ENCODE data around the gene KLHL6. TPM values are rescaled to one million over a fixed set of nuclear protein-coding genes. Genes with fewer than 3 reads are reported as not detected.

KLHL6 gene
- total and polyA plus RNA-seq, 5 donors, result 1.1 to 1.7 (median 1.5) TPM

GRCh38 chr3:183460081-183461055 lies 95.1 kb downstream of the KLHL6 start:
- H3K27me3 ChIP-seq (ENCODE audit: control insufficient read depth, insufficient read depth), result no peaks in the 10 kb centered on the region
- no peaks in the 10 kb centered on the region for H3K4me1 ChIP-seq (ENCODE audit: control insufficient read depth, insufficient read depth, low read length)
- 87% methylated on average over 7 of the region's 7 CpGs for WGBS
- no peaks in the 10 kb centered on the region for H3K9me3 ChIP-seq (ENCODE audit: control insufficient read depth, low read length)
- intact Hi-C loops (cut with DNase I), result loop anchor here in 1 of 4 donors (10.0 kb wide), 2 partner anchors 124 to 304 kb away; no protein-coding TSS in a partner anchor
- H3K27ac ChIP-seq (ENCODE audit: low read length), result no peak overlapping the region
- no peak overlapping the region for H3K4me3 ChIP-seq (ENCODE audit: low read length)
- DNase-seq, result no peak
- ATAC-seq, result no peak

DNA sequence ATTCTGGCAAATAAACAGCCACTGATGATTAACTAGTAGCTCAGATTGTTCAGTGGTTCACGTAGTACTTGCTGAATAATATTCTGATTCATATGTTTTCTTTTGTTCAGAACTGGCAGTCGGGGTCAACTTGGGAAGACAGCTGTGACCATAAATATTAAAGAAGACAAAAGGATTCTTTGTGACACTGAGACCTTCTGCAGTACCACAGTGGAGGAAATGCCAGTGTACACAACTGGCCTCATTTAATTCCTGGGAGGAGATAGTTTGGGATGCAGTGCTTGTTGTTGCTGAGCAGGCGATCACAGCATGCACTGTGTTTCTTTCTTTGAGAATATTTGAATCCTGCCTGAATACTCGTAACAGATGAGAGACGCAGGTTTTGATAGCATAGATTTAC lies 100.4 kb downstream of the KLHL6 start:
- Histone ChIP-seq H3K4me3 (ENCODE audit: low read length) (no peak overlapping the region), H3K4me1 (ENCODE audit: control insufficient read depth, insufficient read depth, low read length) (no peaks in the 10 kb centered on the region), H3K27ac (ENCODE audit: low read length) (no peak overlapping the region), H3K9me3 (ENCODE audit: control insufficient read depth, low read length) (no peaks in the 10 kb centered on the region), H3K27me3 (ENCODE audit: control insufficient read depth, insufficient read depth) (no peaks in the 10 kb centered on the region)
- WGBS, result 87% methylated on average over 5 of the region's 5 CpGs
- DNase-seq (no peak), ATAC-seq (no peak)
- intact Hi-C loops (cut with DNase I), result no loop called here

DNA sequence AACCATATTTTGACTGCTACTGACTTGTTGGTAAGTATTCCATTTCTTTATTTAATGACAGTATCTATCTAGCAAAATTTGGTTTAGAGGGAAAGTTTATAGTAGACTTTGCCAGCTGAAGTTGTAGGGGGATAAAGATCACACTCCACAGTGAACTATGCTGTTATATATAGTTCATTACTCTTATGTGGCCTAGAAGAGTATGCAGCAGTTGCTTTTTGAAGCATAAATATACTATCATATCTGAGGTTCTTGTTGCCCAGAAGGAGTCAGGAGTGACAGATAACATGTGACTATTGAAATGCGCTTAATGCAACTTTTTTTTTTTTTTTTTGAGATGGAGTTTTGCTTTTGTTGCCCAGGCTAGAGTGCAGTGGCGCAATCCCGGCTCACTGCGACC lies 101.4 kb downstream of the KLHL6 start:
- no peak for DNase-seq
- Histone ChIP-seq H3K27ac (ENCODE audit: low read length) (no peak overlapping the region), H3K9me3 (ENCODE audit: control insufficient read depth, low read length) (no peaks in the 10 kb centered on the region), H3K4me3 (ENCODE audit: low read length) (no peak overlapping the region), H3K27me3 (ENCODE audit: control insufficient read depth, insufficient read depth) (no peaks in the 10 kb centered on the region), H3K4me1 (ENCODE audit: control insufficient read depth, insufficient read depth, low read length) (no peaks in the 10 kb centered on the region)
- ATAC-seq, result no peak
- 87% methylated on average over 4 of the region's 4 CpGs for WGBS
- intact Hi-C loops (cut with DNase I), result no loop called here

DNA sequence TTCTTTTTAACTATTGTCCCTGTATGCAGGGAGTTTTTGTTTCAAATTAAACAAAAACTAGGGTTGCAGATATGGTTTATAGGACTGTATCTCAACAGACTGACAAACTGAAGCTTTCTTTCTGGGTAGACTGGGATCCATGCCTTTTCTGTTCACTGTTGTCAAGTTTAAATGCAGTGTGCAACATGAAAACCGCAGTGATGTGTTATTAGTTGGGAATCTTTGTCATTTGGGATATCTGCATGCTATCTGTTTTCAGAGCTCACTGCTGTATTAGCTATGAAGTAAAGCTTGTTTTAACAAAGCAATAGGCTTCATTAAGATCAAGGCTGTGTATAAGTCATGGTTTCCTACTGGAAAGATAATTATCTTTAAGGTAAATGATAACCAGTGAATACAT lies 105.7 kb downstream of the KLHL6 start:
- no peak for ATAC-seq
- H3K27ac ChIP-seq (ENCODE audit: low read length), result no peak overlapping the region
- H3K4me3 ChIP-seq (ENCODE audit: low read length), result peak overlapping the region; percentile 1
- WGBS, result 47% methylated on average over 1 of the region's 1 CpG
- intact Hi-C loops (cut with DNase I), result no loop called here
- H3K9me3 ChIP-seq (ENCODE audit: control insufficient read depth, low read length), result no peaks in the 10 kb centered on the region
- DNase-seq, result no peak
- no peaks in the 10 kb centered on the region for H3K27me3 ChIP-seq (ENCODE audit: control insufficient read depth, insufficient read depth)
- no peaks in the 10 kb centered on the region for H3K4me1 ChIP-seq (ENCODE audit: control insufficient read depth, insufficient read depth, low read length)

DNA sequence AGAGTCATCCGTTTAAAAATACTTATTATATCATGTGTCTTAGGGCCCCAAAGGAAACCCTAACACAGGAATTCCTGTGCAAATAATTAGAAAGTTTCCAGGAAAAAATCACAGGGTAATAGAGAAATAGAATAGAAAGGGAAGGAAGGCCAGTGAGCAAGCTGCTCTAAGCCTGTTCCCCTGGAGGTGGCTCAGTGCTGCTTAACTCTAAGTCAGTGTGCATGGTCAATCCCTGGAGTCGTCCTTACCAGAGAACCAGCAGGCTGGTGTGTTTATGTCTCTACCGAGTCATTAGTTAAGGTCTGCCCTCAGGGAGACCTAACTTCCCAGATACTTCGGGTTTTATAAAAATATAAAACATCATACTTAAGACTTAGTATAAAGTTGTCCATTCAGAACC lies 106.1 kb downstream of the KLHL6 start:
- Histone ChIP-seq H3K4me3 (ENCODE audit: low read length) (peak overlapping the region; percentile 1), H3K4me1 (ENCODE audit: control insufficient read depth, insufficient read depth, low read length) (no peaks in the 10 kb centered on the region), H3K9me3 (ENCODE audit: control insufficient read depth, low read length) (no peaks in the 10 kb centered on the region), H3K27ac (ENCODE audit: low read length) (no peak overlapping the region), H3K27me3 (ENCODE audit: control insufficient read depth, insufficient read depth) (no peaks in the 10 kb centered on the region)
- DNase-seq (no peak), ATAC-seq (peak; percentile 40 to 48)
- intact Hi-C loops (cut with DNase I), result no loop called here
- 8% methylated on average over 4 of the region's 4 CpGs for WGBS

- intact Hi-C loops (cut with DNase I), result no loop called here
- ATAC-seq, result no peak
- no peak overlapping the region for H3K27ac ChIP-seq (ENCODE audit: low read length)
Measured at GRCh38 chr3:183448369-183449128, 107.0 kb downstream of the KLHL6 start.

GRCh38 chr3:183447206-183448001 lies 108.1 kb downstream of the KLHL6 start:
- WGBS, result under 1% methylated on average over 54 of the region's 54 CpGs
- peak; percentile 89 to 94 (median 92) for DNase-seq
- peak overlapping the region; percentile 46 for H3K4me3 ChIP-seq (ENCODE audit: low read length)
- no peaks in the 10 kb centered on the region for H3K4me1 ChIP-seq (ENCODE audit: control insufficient read depth, insufficient read depth, low read length)
- peak; percentile 91 to 93 for ATAC-seq
- peaks cover 2% of the 10 kb centered on the region for H3K9me3 ChIP-seq (ENCODE audit: control insufficient read depth, low read length)
- H3K27me3 ChIP-seq (ENCODE audit: control insufficient read depth, insufficient read depth), result no peaks in the 10 kb centered on the region
- peak overlapping the region; percentile 45 for H3K27ac ChIP-seq (ENCODE audit: low read length)
- intact Hi-C loops (cut with DNase I), result no loop called here

More at GRCh38 chr3:183448369-183449128, 107.0 kb downstream of the KLHL6 start:
- peak overlapping the region; percentile 46 for H3K4me3 ChIP-seq (ENCODE audit: low read length)
- 31% methylated on average over 3 of the region's 3 CpGs for WGBS
- DNase-seq, result no peak
- no peaks in the 10 kb centered on the region for H3K4me1 ChIP-seq (ENCODE audit: control insufficient read depth, insufficient read depth, low read length)
- peaks cover under 1% of the 10 kb centered on the region for H3K9me3 ChIP-seq (ENCODE audit: control insufficient read depth, low read length)
- H3K27me3 ChIP-seq (ENCODE audit: control insufficient read depth, insufficient read depth), result no peaks in the 10 kb centered on the region

GRCh38 chr3:183446838-183447205 lies 108.7 kb downstream of the KLHL6 start:
- Histone ChIP-seq H3K9me3 (ENCODE audit: control insufficient read depth, low read length) (peaks cover 2% of the 10 kb centered on the region), H3K4me1 (ENCODE audit: control insufficient read depth, insufficient read depth, low read length) (no peaks in the 10 kb centered on the region), H3K27me3 (ENCODE audit: control insufficient read depth, insufficient read depth) (no peaks in the 10 kb centered on the region), H3K4me3 (ENCODE audit: low read length) (peak overlapping the region; percentile 46), H3K27ac (ENCODE audit: low read length) (no peak overlapping the region)
- DNase-seq (no peak), ATAC-seq (no peak)
- WGBS, result 97% methylated on average over 2 of the region's 2 CpGs
- intact Hi-C loops (cut with DNase I), result no loop called here

- DNase-seq (no peak), ATAC-seq (no peak)
- Histone ChIP-seq H3K9me3 (ENCODE audit: control insufficient read depth, low read length) (peaks cover 2% of the 10 kb centered on the region), H3K27ac (ENCODE audit: low read length) (no peak overlapping the region), H3K4me3 (ENCODE audit: low read length) (no peak overlapping the region), H3K4me1 (ENCODE audit: control insufficient read depth, insufficient read depth, low read length) (no peaks in the 10 kb centered on the region), H3K27me3 (ENCODE audit: control insufficient read depth, insufficient read depth) (no peaks in the 10 kb centered on the region)
- WGBS, result 82% methylated on average over 1 of the region's 1 CpG
- intact Hi-C loops (cut with DNase I), result no loop called here
Measured at GRCh38 chr3:183444748-183445147, 110.8 kb downstream of the KLHL6 start.

GRCh38 chr3:183443395-183444385 lies 111.8 kb downstream of the KLHL6 start:
- intact Hi-C loops (cut with DNase I), result no loop called here
- 90% methylated on average over 10 of the region's 10 CpGs for WGBS

More at GRCh38 chr3:183443395-183444385, 111.8 kb downstream of the KLHL6 start:
- no peak overlapping the region for H3K27ac ChIP-seq (ENCODE audit: low read length)
- ATAC-seq (no peak), DNase-seq (no peak)
- H3K4me3 ChIP-seq (ENCODE audit: low read length), result no peak overlapping the region
- no peaks in the 10 kb centered on the region for H3K4me1 ChIP-seq (ENCODE audit: control insufficient read depth, insufficient read depth, low read length)
- H3K9me3 ChIP-seq (ENCODE audit: control insufficient read depth, low read length), result peaks cover 2% of the 10 kb centered on the region
- no peaks in the 10 kb centered on the region for H3K27me3 ChIP-seq (ENCODE audit: control insufficient read depth, insufficient read depth)

Data from right cardiac atrium (tissue), 5 donors.